ENCODE results near the gene KDM7A. TPM values are rescaled to one million over a fixed set of nuclear protein-coding genes. Genes with fewer than 3 reads are reported as not detected.

KDM7A gene
- total and polyA plus RNA-seq, 9 of the 15 experiments (the other 6 are each of a cell fraction or from before 2014, with no cell fraction given), result 0.90 to 8.4 (median 7.0) TPM

- TF ChIP-seq SMARCB1 (IDR thresholded peaks at IDR 0.05; ENCODE audit: insufficient read length, low read depth), result no peak
- peak; percentile 62 for TF ChIP-seq KLF16 (IDR thresholded peaks at IDR 0.05)
- TF ChIP-seq POLR2AphosphoS5 (IDR thresholded peaks at IDR 0.05; ENCODE audit: control insufficient read depth, insufficient read depth, low read depth, low read length), result peak; percentile 63; the same call in 1 of the 2 replicates
- 0 out of 2 replicates have a peak, but pooled peaks have one; percentile 56 for TF ChIP-seq BCOR (IDR thresholded peaks at IDR 0.05)
- TF ChIP-seq ZNF197 (CRISPR knock-in tag; IDR thresholded peaks at IDR 0.05; ENCODE audit: low read depth), result no peak
- 0 out of 2 replicates have a peak, but pooled peaks have one; percentile 34 for TF ChIP-seq ZNF224 (CRISPR knock-in tag; IDR thresholded peaks at IDR 0.05)
- TF ChIP-seq KDM5B (IDR thresholded peaks at IDR 0.05; ENCODE audit: insufficient replicate concordance, low read depth, low read length), result no peak
- TF ChIP-seq MTA1 (IDR thresholded peaks at IDR 0.05; ENCODE audit: borderline replicate concordance), result 0 out of 2 replicates have a peak, but pooled peaks have one; percentile 24
- peak; percentile 37; the same call in 1 of the 2 replicates for TF ChIP-seq JUND (IDR thresholded peaks at IDR 0.05; ENCODE audit: borderline replicate concordance, low read depth, low read length)
- no peak; the same call in 2 of the 3 replicates for TF ChIP-seq JUND (tag; IDR thresholded peaks at IDR 0.05; ENCODE audit: borderline replicate concordance, low read depth, low read length)
- peak; percentile 33; the same call in 1 of the 2 replicates for TF ChIP-seq PML (IDR thresholded peaks at IDR 0.05; ENCODE audit: low read length)
- TF ChIP-seq ZNF121 (CRISPR knock-in tag; conservative IDR thresholded peaks at IDR 0.05), result no peak
- peak in 1 of 2 experiments; percentile 67; a peak in 1 of 4 replicates for TF ChIP-seq UBTF (IDR thresholded peaks at IDR 0.05; ENCODE audit: borderline replicate concordance in 1 of 2, low read depth in 2 of 2, low read length in 2 of 2)
- TF ChIP-seq TAF9B (IDR thresholded peaks at IDR 0.05; ENCODE audit: partially characterized antibody), result no peak
- TF ChIP-seq NBN (IDR thresholded peaks at IDR 0.05; ENCODE audit: low read depth), result 0 out of 2 replicates have a peak, but pooled peaks have one; percentile 51
- TF ChIP-seq ZNF592 (IDR thresholded peaks at IDR 0.05), result 0 out of 2 replicates have a peak, but pooled peaks have one; percentile 75
- TF ChIP-seq CC2D1A (IDR thresholded peaks at IDR 0.05), result peak; percentile 72; the same call in 1 of the 2 replicates
- TF ChIP-seq NFE2 (IDR thresholded peaks at IDR 0.05; ENCODE audit: low read depth), result peak; percentile 56
- no peak for TF ChIP-seq PURB (CRISPR knock-in tag; IDR thresholded peaks at IDR 0.05; ENCODE audit: low read depth)
- peak; percentile 87 for TF ChIP-seq TCF3 (CRISPR knock-in tag; IDR thresholded peaks at IDR 0.05)
- no peak for TF ChIP-seq ZNF263 (CRISPR knock-in tag; IDR thresholded peaks at IDR 0.05; ENCODE audit: borderline replicate concordance)
Measured at GRCh38 chr7:140223515-140224221, 46.9 kb upstream of the KDM7A start (continued).

Measured in K562 (cell line).